MM.1S (cell line): ENCODE data around the gene ETHE1.

ENCODE experiments used
- DNase-seq: peaks from one replicate; pipeline ENCODE4 v3.0.0-alpha.2; 2015
- H2AFZ ChIP-seq: fragments of 300-600 bp; sonication (generic); 2 replicates; pipeline ENCODE4 v1.6.0; 2016; ENCODE audit warnings: antibody characterized with exemption, low read length
- H3F3A ChIP-seq: fragments of 300-600 bp; sonication (generic); 2 replicates; pipeline ENCODE4 v1.6.1; 2016; ENCODE audit warnings: mild to moderate bottlenecking, antibody characterized with exemption, low read length, moderate library complexity, mixed read lengths; ENCODE audit not compliant: insufficient read depth
- H3K27ac ChIP-seq: fragments of 300-600 bp; sonication (generic); 2 replicates; pipeline ENCODE4 v1.5.1; 2016; ENCODE audit warnings: mild to moderate bottlenecking, low read length
- H3K27me3 ChIP-seq: fragments of 300-600 bp; sonication (generic); replicated peaks from 2 replicates; pipeline ENCODE4 v1.6.0; 2016; ENCODE audit warnings: low read length; ENCODE audit not compliant: insufficient read depth
- H3K36me3 ChIP-seq: fragments of 300-600 bp; sonication (generic); replicated peaks from 2 replicates; pipeline ENCODE4 v1.6.1; 2016; ENCODE audit warnings: mild to moderate bottlenecking, low read length, mixed read lengths; ENCODE audit not compliant: insufficient read depth
- H3K4me1 ChIP-seq: fragments of 300-600 bp; sonication (generic); 2 replicates; pipeline ENCODE4 v1.6.1; 2016; ENCODE audit warnings: low read length, mixed read lengths
- H3K4me2 ChIP-seq: fragments of 300-600 bp; sonication (generic); 2 replicates; pipeline ENCODE4 v1.6.0; 2016; ENCODE audit warnings: low read depth, low read length
- H3K4me3 ChIP-seq: fragments of 300-600 bp; sonication (generic); 2 replicates; pipeline ENCODE4 v1.5.1; 2016; ENCODE audit warnings: low read length, mixed read lengths
- H3K79me2 ChIP-seq: fragments of 300-600 bp; sonication (generic); 2 replicates; pipeline ENCODE4 v1.6.1; 2016; ENCODE audit warnings: mixed run types, low read length, mixed read lengths
- H3K9ac ChIP-seq: fragments of 300-600 bp; sonication (generic); 2 replicates; pipeline ENCODE4 v1.6.1; 2016; ENCODE audit warnings: low read length, mixed read lengths
- H3K9me2 ChIP-seq: fragments of 300-600 bp; sonication (generic); replicated peaks from 2 replicates; pipeline ENCODE4 v1.6.1; 2016; ENCODE audit warnings: mild to moderate bottlenecking, low read length, mixed read lengths; ENCODE audit not compliant: insufficient read depth
- H3K9me3 ChIP-seq: fragments of 300-600 bp; sonication (generic); replicated peaks from 2 replicates; pipeline ENCODE4 v1.6.1; 2016; ENCODE audit warnings: mild to moderate bottlenecking, low read length, mixed read lengths; ENCODE audit not compliant: insufficient read depth
- H4K20me1 ChIP-seq: fragments of 300-600 bp; sonication (generic); 2 replicates; pipeline ENCODE4 v1.6.1; 2016; ENCODE audit warnings: mild to moderate bottlenecking, low read length, moderate library complexity, mixed read lengths; ENCODE audit not compliant: insufficient read depth
- EZH2 ChIP-seq: fragments of 300-600 bp; sonication (generic); optimal IDR thresholded peaks from 2 replicates; pipeline ENCODE3; 2017; ENCODE audit warnings: low read depth, mild to moderate bottlenecking, antibody characterized with exemption, low read length, mixed read lengths
- EZH2phosphoT487 ChIP-seq: fragments of 300-600 bp; sonication (generic); IDR thresholded peaks from 2 replicates; pipeline ENCODE4 v1.6.1; 2018; ENCODE audit warnings: antibody characterized with exemption, low read length
- TF ChIP-seq, protein P1 (sequence below): fragments of 300-600 bp; sonication (generic); IDR thresholded peaks from 2 replicates; pipeline ENCODE4 v1.5.1; 2016; ENCODE audit warnings: antibody characterized with exemption, low read length, mixed read lengths

The ETHE1 gene

DNA sequence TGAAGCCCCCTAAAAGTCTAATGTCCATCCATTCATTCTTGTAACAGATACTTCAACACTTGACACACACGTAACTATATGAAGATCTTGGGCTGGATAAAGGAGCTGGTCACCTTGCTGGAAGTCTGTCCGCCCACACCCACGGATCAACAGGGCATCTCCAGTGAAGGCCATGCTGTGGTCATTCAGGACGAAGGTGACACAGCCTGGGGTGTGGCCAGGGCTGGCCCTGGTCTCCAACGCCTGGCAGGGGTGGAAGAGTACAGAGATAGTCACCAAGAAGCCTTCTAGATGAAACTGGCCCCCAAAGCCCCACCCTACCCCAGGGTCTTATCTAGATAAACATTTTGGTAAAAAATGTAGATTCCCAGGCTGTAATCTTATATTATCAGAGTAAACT is 15.7 kb downstream of the ETHE1 start:
- no peaks in the 10 kb centered on the region for H3K36me3 ChIP-seq
- H2AFZ ChIP-seq: no peak overlapping the region
- no peaks in the 10 kb centered on the region for H4K20me1 ChIP-seq
- no peaks in the 10 kb centered on the region for H3F3A ChIP-seq
- H3K27me3 ChIP-seq: no peaks in the 10 kb centered on the region
- H3K9ac ChIP-seq: no peak overlapping the region
- no peaks in the 10 kb centered on the region for H3K79me2 ChIP-seq
- H3K4me2 ChIP-seq: no peak overlapping the region
- no peaks in the 10 kb centered on the region for H3K9me3 ChIP-seq
- H3K9me2 ChIP-seq: no peaks in the 10 kb centered on the region
- no peak overlapping the region for H3K4me3 ChIP-seq
- H3K27ac ChIP-seq: no peak overlapping the region
- no peak for DNase-seq
- no peaks in the 10 kb centered on the region for H3K4me1 ChIP-seq
- TF ChIP-seq EZH2phosphoT487 (no peak), EZH2 (no peak)
- TF ChIP-seq, protein P1, sequence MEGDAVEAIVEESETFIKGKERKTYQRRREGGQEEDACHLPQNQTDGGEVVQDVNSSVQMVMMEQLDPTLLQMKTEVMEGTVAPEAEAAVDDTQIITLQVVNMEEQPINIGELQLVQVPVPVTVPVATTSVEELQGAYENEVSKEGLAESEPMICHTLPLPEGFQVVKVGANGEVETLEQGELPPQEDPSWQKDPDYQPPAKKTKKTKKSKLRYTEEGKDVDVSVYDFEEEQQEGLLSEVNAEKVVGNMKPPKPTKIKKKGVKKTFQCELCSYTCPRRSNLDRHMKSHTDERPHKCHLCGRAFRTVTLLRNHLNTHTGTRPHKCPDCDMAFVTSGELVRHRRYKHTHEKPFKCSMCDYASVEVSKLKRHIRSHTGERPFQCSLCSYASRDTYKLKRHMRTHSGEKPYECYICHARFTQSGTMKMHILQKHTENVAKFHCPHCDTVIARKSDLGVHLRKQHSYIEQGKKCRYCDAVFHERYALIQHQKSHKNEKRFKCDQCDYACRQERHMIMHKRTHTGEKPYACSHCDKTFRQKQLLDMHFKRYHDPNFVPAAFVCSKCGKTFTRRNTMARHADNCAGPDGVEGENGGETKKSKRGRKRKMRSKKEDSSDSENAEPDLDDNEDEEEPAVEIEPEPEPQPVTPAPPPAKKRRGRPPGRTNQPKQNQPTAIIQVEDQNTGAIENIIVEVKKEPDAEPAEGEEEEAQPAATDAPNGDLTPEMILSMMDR: no peak

DNA sequence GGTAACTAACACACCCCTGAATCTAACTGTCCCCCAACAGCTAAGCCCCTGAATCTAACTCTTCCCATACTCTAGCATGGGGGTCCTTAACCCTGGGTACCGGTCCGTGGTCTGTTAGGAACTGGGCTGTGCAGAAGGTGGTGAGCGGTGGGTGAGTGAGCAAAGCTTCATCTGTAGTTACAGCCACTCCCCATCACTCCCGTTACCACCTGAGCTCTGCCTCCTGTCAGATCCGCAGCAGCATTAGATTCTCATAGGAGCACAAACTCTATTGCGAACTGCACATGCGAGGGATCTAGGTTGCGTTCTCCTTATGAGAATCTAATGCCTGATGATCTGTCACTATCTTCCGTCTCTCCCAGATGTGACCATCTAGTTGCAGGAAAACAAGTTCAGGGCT is 16.3 kb downstream of the ETHE1 start:
- no peaks in the 10 kb centered on the region for H4K20me1 ChIP-seq
- H3K4me1 ChIP-seq: no peaks in the 10 kb centered on the region
- no peaks in the 10 kb centered on the region for H3K27me3 ChIP-seq
- H2AFZ ChIP-seq: no peak overlapping the region
- DNase-seq: no peak
- TF ChIP-seq EZH2phosphoT487: no peak
- TF ChIP-seq, protein P1: no peak
- no peak for TF ChIP-seq EZH2
- H3K36me3 ChIP-seq: no peaks in the 10 kb centered on the region
- no peaks in the 10 kb centered on the region for H3K9me2 ChIP-seq
- no peak overlapping the region for H3K27ac ChIP-seq
- no peak overlapping the region for H3K4me3 ChIP-seq
- H3K4me2 ChIP-seq: no peak overlapping the region
- H3K9me3 ChIP-seq: no peaks in the 10 kb centered on the region
- H3K79me2 ChIP-seq: no peaks in the 10 kb centered on the region
- no peaks in the 10 kb centered on the region for H3F3A ChIP-seq
- H3K9ac ChIP-seq: no peak overlapping the region

DNA sequence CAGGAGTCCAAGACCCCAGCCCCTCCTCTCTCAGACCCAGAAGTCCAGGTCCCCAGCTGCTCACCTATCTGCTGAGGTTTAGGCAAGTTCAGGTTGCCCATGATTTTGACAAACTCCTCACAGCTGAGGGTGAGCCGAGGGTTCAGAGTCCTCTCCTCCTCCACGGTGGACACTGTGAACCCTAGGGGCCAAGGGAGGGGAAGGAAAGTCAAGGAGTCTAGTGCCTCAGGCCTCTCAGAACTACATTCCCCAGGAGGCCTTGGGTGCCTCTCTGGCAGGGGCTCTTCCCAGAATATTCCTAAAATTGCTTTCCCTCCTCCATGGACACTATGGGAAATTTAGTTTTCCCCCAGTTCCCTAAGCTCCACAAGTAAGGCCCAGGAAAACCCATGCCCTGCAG is 19.1 kb downstream of the ETHE1 start:
- Histone ChIP-seq H3F3A (peaks cover 4% of the 10 kb centered on the region; the same call in 1 of the 2 replicates), H3K4me1 (peaks cover 6% of the 10 kb centered on the region), H3K9ac (no peak overlapping the region), H3K36me3 (no peaks in the 10 kb centered on the region), H3K79me2 (no peaks in the 10 kb centered on the region), H3K4me2 (no peak overlapping the region), H3K27me3 (no peaks in the 10 kb centered on the region), H3K27ac (no peak overlapping the region), H4K20me1 (no peaks in the 10 kb centered on the region), H3K9me3 (no peaks in the 10 kb centered on the region), H3K4me3 (no peak overlapping the region), H3K9me2 (no peaks in the 10 kb centered on the region), H2AFZ (no peak overlapping the region)
- TF ChIP-seq EZH2 (no peak), EZH2phosphoT487 (no peak)
- TF ChIP-seq, protein P1: no peak
- no peak for DNase-seq

DNA sequence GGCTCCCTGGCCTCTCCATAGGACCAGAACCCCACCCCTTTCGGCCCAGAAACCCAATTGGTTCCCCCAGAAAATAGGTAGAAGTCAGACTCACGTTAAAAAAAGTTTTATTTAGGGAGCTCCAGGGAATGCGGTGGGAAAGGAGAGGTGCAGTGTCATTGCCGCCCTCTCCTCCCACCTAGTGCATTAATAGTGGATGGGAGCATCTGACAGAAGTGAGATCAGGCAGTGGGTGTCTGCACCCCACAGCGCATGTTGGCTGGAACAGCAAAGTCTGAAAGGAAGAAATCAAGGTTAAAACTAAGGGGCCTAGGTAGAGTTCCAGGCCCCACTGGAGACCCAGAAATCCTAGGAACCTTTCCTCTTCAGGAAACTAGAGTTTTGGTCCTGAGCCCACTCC is 20.4 kb downstream of the ETHE1 start:
- Histone ChIP-seq H3K79me2 (no peaks in the 10 kb centered on the region), H3F3A (peaks cover 4% of the 10 kb centered on the region; the same call in 1 of the 2 replicates), H3K36me3 (no peaks in the 10 kb centered on the region), H3K9me2 (no peaks in the 10 kb centered on the region), H3K4me1 (peaks cover 8% of the 10 kb centered on the region), H3K9ac (no peak overlapping the region), H3K4me3 (no peak overlapping the region), H3K4me2 (no peak overlapping the region), H2AFZ (no peak overlapping the region), H3K27ac (no peak overlapping the region), H4K20me1 (no peaks in the 10 kb centered on the region), H3K27me3 (no peaks in the 10 kb centered on the region), H3K9me3 (no peaks in the 10 kb centered on the region)
- TF ChIP-seq EZH2: no peak
- TF ChIP-seq, protein P1: no peak
- TF ChIP-seq EZH2phosphoT487: no peak
- DNase-seq: no peak
